HG03097 (cell line): Measurements from ENCODE around the gene TSPEAR.
"Not testable (repeated sequence)": the region's sequence is repeated elsewhere in the genome, so short reads cannot be mapped to it uniquely, and the experiment has no call there.

ENCODE experiments used
- ATAC-seq: cut with Tn5 transposase; IDR thresholded peaks from one replicate; pipeline ENCODE4 v1.9.1; 2021; ENCODE audit not compliant: unreplicated experiment, low FRiP score

Gene TSPEAR

DNA sequence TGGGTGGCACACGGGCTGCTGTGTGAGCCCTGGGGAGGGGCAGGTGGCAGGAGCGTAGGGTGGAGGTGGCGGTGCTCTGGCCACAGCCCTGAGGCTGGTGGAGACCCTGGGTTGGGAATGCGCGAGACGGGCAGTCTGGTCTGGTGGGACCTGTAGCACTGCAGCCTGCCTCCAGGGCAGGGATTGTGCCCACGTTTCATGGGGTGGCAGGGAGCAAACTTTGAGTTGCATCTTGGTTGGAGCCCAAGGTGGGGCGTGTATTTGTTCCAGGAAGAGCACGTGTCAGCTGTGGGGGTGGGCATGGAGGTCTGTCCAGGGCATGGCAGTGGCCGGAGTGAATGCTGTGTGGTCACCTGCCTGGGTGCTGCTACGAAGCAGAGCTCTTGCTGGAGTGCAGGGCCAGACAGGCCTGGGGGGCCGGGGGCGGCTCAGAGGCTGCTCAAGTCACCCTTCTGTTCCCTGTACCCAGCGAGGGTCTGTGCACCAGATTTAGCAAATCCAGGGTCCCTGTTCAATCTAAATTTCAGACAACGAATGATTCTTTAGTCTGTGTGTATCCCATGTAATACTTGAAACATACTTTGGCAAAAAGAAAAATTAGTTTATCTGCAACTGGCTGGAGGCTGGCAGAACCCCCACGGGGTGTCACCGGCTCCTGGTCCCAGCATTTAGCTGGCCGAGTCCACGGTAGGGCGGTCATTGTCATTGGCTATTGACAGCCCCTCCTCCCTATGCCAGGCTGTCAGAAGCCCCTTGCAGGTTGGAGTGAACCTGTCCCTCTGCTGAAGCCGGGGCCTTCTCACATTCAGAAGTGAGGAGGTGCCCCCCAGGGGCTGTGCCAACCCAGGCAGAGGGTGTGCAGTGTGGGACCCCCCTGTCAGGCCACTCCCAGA is 198.6 kb downstream of the TSPEAR start:
- ATAC-seq = no peak

GRCh38 chr21:44511938-44512275 is 199.5 kb downstream of the TSPEAR start:
- no peak for ATAC-seq

DNA sequence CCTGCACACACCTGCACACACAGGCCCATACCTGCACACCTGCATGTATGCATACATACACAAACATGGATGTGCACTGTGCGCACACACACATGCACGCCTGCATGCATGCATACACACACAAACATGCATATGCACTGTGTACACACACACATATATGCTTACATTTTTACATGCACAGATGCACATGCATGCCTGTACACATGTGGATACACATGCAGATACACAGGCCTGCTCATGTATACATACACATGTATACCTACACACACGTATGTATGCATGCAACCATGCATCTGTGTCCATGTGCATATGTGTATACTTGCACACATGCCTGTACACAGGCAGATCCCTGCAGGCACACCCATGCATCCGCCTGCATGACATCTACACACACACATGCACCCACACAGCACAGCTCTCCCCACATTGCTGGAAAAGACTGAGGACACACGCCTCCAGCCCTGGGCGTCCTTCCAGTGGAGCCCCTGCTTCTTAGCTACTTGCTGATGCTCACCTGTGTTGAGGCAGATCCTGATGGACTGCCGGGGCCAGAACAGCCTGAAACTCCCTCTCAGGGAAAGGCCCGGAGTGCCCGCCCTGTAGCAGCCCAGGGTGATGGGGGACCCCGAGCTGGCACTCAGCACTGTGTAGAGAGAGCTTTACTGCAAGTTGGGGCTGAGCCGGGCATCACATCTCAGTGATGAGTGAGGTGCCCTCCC is 200.0 kb downstream of the TSPEAR start:
- ATAC-seq = no peak

- ATAC-seq = no peak
These were observed 200.7 kb downstream of the TSPEAR start for GRCh38 chr21:44510508-44511218.

DNA sequence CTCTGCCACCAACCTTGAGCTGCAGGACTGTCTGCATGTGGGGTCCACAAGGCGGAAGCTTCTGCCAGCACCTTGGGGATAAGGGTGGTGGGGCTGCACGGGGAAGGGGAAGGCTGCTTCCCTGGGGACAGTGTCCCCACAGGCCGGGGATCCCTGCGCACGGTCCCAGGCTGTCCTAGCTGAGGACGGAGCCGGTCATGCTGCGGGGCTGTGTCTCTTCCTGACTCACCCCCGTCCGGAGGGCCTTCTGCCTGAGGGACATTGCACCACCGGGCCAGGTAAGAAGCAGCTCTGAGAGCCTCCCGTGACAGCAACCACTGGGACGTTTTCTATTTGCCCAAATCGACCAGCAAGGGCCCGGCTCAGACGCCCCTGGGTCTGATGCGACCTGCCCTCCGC is 201.3 kb downstream of the TSPEAR start:
- ATAC-seq = no peak

GRCh38 chr21:44509539-44509938 is 201.8 kb downstream of the TSPEAR start:
- no peak for ATAC-seq

DNA sequence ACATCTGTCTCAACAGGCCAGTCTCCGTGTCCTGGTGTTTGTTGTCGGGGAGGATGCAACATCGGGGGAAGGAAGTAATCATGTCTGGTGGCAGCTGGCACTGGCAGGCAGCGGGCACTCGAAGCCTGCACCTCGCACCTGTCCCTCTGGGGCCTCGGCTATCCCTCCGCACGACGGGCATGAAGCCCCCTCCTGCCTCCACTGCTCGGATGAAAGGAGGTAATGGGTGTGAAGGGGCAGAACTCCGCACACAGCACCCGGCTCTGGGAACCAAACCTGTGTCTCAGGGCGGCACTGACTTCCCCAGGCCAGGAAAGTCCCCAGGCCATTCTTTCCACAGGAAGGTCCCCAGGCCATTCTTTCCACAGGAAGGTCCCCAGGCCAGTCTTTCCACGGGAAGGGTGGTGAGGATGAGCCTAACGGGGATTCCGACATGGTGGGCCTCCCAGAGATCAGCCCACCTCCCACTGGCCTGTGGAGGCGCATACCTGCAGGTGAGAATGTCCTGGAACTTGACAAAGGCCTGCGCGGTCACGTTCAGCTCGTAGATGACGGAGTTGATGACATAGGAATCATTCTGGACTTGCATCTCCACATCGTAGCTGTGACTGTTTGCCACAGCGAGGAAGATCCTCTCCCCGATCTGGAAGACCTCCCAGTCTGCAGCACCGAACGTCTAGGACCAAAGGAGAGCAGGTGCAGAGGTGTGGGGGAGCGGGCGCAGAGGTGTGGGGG is 202.5 kb downstream of the TSPEAR start:
- ATAC-seq = no peak

- no peak for ATAC-seq
These were observed 203.0 kb downstream of the TSPEAR start for GRCh38 chr21:44508426-44508710.

DNA sequence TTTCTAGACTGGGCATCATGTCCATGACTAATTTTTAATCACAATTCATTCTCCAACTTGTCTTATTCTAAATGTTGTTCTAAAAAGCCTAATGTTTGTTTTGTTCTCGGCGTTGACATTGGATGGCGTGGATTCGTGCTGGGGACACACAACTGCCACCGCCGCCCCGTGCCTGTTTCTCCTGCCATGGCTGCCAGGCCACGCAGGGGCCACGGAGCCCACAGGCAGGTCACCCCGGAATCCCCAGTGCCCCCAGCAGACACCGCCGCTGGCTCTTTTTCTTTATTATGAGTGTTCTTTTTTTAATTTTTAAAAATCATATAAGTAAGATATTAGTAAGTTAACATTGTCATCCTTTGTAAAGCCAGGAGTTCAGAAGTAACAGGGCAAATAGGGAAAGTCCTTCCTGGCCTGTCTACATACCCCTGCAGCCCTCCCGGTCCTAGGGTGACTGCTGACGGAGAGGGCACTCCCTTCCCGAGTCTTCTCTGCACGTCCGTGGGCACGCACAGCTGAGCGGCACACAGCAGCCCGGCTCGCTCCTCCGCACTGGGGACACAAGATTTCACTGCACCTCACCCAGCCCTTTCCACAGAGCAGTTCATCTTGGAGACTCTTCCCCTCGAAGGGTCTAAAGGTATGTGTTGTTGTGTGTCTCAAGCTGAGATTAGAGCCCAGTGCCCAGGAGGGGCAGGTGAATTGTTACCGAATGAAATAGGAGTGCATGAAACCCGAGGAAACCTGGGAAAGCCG is 203.5 kb downstream of the TSPEAR start:
- no peak for ATAC-seq

- ATAC-seq = no peak
These were observed 204.8 kb downstream of the TSPEAR start for GRCh38 chr21:44506279-44507255.

- ATAC-seq = no peak
These were observed 205.6 kb downstream of the TSPEAR start for GRCh38 chr21:44505673-44506278.

DNA sequence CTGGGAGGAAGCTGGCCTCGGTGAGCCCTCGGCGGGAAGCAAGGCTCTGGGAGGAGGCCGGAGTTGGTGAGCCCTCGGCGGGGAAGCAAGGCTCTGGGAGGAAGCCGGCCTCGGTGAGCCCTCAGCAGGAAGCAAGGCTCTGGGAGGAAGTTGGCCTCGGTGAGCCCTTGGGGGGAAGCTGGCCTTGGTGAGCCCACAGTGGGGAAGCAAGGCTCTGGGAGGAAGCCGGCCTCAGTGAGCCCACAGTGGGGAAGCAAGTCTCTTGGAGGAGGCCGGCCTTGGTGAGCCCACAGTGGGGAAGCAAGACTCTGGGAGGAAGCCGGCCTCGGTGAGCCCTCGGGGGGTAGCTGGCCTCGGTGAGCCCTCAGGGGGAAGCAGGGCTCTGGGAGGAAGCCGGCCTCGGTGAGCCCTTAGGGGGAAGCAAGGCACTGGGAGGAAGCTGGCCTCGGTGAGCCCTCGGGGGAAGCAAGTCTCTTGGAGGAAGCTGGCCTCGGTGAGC is 207.4 kb downstream of the TSPEAR start:
- ATAC-seq = no peak

GRCh38 chr21:44503006-44503889 is 208.1 kb downstream of the TSPEAR start:
- not testable (repeated sequence) for ATAC-seq

DNA sequence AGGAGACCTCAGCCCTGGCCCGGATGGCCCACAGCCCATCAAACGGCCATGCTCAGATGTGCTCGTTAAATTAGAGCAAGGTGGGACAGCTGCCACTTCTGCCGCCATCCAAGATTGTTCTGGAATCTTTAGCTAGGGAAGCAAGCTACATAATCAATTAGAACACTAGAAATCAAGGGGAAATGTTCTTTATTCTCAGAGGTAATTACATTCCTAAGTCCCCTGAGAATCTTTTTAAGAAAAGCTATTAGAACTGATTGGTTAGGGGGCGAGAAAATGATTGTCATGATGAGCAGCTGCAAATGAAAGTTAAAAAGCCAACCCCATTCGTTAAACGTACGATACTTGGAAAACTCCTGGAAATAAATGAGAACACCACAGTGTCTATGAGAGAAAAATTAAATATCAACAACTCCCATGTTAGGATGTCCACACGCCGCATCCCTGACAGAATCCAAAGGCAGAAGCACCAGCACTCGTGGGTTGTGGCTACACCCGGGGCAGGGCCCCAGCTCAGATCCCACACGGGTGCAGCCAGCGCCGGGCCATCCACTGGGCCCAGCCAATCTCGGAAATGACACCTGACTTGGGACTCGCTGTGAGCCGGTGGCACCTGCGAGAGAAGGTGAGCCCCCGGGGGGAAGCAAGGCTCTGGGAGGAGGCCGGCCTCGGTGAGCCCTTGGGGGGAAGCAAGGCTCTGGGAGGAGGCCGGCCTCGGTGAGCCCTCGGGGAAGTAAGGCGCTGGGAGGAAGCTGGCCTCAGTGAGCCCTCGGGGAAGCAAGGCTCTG is 209.0 kb downstream of the TSPEAR start:
- no peak for ATAC-seq

GRCh38 chr21:44500111-44500510 is 211.3 kb downstream of the TSPEAR start:
- ATAC-seq = no peak

- no peak for ATAC-seq
These were observed 211.7 kb downstream of the TSPEAR start for GRCh38 chr21:44499631-44500030.

GRCh38 chr21:44499211-44499560 is 212.2 kb downstream of the TSPEAR start:
- no peak for ATAC-seq
